HL-60 (cell line): Measurements from ENCODE around the gene BUD31.

Experiments used
- DNase-seq, 2 experiments: peaks; one replicate each; pipeline ENCODE4 v3.0.0-alpha.2; 2010 to 2020; ENCODE audit warnings: low read depth in 1 of 2, low spot score in 1 of 2
- H3K27ac ChIP-seq: fragments of 250-450 bp; sonication (Bioruptor Pico); replicated peaks from 2 replicates; pipeline ENCODE4 v1.5.1; 2020; ENCODE audit warnings: mild to moderate bottlenecking, moderate library complexity
- H3K27me3 ChIP-seq: fragments of 250-450 bp; sonication (Bioruptor Pico); 2 replicates; pipeline ENCODE4 v1.5.1; 2021; ENCODE audit warnings: mild to moderate bottlenecking, moderate library complexity; ENCODE audit not compliant: insufficient read depth, poor library complexity, severe bottlenecking
- H3K4me3 ChIP-seq: replicated peaks from 2 replicates; pipeline ENCODE4 v1.5.1; 2011; ENCODE audit warnings: mild to moderate bottlenecking, control low read depth, low read length; ENCODE audit not compliant: insufficient read depth
- GABPA ChIP-seq: IDR thresholded peaks from 2 replicates; pipeline ENCODE4 v1.6.1; 2012; ENCODE audit warnings: low read depth
- POLR2AphosphoS5 ChIP-seq: IDR thresholded peaks from 2 replicates; pipeline ENCODE4 v1.6.1; 2012; ENCODE audit warnings: low read depth
- REST ChIP-seq: IDR thresholded peaks from 2 replicates; pipeline ENCODE4 v1.6.1; 2012; ENCODE audit warnings: low read depth; ENCODE audit not compliant: insufficient replicate concordance
- SPI1 ChIP-seq: IDR thresholded peaks from 2 replicates; pipeline ENCODE4 v1.6.1; 2012; ENCODE audit warnings: low read depth, mild to moderate bottlenecking, borderline replicate concordance
- TF ChIP-seq, protein P1 (sequence below): IDR thresholded peaks from one replicate; pipeline ENCODE4 v1.5.1; 2011; ENCODE audit warnings: low read length, control low read depth, inconsistent platforms; ENCODE audit not compliant: insufficient read depth

The BUD31 gene

GRCh38 chr7:99446096-99446495 is 37.3 kb downstream of the BUD31 start:
- no peak for DNase-seq
- Histone ChIP-seq H3K4me3 (no peak overlapping the region), H3K27me3 (no peaks in the 10 kb centered on the region), H3K27ac (no peak overlapping the region)
- TF ChIP-seq POLR2AphosphoS5 (no peak), REST (no peak), GABPA (no peak), SPI1 (no peak)
- TF ChIP-seq, protein P1, sequence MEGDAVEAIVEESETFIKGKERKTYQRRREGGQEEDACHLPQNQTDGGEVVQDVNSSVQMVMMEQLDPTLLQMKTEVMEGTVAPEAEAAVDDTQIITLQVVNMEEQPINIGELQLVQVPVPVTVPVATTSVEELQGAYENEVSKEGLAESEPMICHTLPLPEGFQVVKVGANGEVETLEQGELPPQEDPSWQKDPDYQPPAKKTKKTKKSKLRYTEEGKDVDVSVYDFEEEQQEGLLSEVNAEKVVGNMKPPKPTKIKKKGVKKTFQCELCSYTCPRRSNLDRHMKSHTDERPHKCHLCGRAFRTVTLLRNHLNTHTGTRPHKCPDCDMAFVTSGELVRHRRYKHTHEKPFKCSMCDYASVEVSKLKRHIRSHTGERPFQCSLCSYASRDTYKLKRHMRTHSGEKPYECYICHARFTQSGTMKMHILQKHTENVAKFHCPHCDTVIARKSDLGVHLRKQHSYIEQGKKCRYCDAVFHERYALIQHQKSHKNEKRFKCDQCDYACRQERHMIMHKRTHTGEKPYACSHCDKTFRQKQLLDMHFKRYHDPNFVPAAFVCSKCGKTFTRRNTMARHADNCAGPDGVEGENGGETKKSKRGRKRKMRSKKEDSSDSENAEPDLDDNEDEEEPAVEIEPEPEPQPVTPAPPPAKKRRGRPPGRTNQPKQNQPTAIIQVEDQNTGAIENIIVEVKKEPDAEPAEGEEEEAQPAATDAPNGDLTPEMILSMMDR = no peak

DNA sequence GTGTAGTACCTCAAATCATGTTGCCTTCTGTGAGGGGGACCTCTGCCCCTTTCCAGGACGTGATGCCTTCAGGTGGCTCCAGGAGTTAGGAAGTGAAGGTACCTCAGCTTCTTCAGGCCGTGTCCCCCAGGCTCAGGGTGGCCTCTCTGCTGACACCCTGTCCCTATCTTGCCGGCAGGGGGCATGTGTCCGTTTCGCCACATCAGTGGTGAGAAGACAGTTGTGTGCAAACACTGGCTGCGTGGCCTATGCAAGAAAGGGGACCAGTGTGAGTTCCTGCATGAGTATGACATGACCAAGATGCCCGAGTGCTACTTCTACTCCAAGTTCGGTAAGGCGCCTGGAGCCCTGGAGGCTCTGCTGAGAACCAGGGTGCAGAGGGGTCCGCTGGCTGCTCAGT is 39.2 kb downstream of the BUD31 start:
- Histone ChIP-seq H3K27ac (no peak overlapping the region), H3K27me3 (no peaks in the 10 kb centered on the region), H3K4me3 (no peak overlapping the region)
- TF ChIP-seq, protein P1 = peak; percentile 83
- no peak for TF ChIP-seq POLR2AphosphoS5
- TF ChIP-seq REST = no peak
- no peak for TF ChIP-seq SPI1
- DNase-seq = peak in 1 of 2 experiments; percentile 79

DNA sequence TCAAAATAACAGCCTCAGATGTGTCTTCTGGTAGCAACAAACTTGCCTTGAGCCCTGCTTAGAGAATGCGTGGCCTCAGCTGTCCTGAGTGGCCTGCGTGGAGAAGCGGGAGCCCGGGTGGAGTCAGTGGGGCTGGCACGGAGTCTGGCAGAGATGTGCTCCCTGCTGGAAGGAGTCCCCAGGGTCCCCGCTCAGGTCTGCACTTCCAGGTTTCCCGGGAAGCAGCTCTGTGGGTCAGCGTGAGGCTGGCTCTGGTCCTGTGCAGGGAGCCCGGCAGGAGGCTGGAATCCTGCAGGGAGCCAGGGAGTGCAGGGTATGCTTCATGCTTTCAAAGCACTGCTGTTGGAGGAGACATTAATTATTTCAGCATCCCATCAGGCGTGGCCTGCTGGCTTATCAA is 40.1 kb downstream of the BUD31 start:
- TF ChIP-seq REST = no peak
- no peak for TF ChIP-seq SPI1
- no peak for TF ChIP-seq POLR2AphosphoS5
- TF ChIP-seq, protein P1 = no peak
- TF ChIP-seq GABPA = no peak
- H3K27ac ChIP-seq = no peak overlapping the region
- no peak overlapping the region for H3K4me3 ChIP-seq
- H3K27me3 ChIP-seq = no peaks in the 10 kb centered on the region
- no peak for DNase-seq
